ENCODE results near the gene EFNA5.

- no peak for TF ChIP-seq CTCF (IDR thresholded peaks at IDR 0.05; ENCODE audit: low read length)
- TF ChIP-seq EZH2 (IDR thresholded peaks at IDR 0.05; ENCODE audit: borderline replicate concordance, low read length), result no peak
Measured at GRCh38 chr5:107612541-107612940, 58.2 kb downstream of the EFNA5 start.

Measured in OCI-LY1 (cell line).